PC-9 (cell line): ENCODE data around the gene ZCCHC14.

ENCODE experiments used
- EZH2 ChIP-seq: fragments of 200-600 bp; sonication (generic); IDR thresholded peaks from 2 replicates; pipeline ENCODE4 v1.8.0; 2017; ENCODE audit warnings: antibody characterized with exemption, low read depth
- TF ChIP-seq, protein P1 (sequence below): fragments of 200-600 bp; sonication (generic); conservative IDR thresholded peaks from 2 replicates; pipeline ENCODE4 v1.6.1; 2017; ENCODE audit warnings: mixed run types, antibody characterized with exemption, mild to moderate bottlenecking, moderate library complexity

DNA sequence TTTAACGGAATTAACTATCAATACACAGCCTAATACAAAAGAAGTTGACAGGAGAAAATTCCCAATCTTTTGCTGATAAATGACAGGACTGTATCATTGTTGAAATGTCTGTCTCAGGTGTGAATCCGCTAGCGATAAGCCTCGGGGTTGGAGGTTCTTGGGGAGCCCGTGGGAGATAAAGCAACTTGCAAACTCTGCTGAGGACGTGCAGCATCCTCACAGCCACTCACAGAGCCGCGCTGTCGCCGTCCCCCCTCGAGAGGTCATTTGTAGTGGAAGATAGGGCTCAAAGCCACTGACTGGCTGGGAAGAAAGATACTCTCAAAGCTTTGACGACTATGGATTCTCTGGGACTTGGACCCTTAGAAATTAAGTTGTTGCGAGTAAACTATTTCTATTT, 83.7 kb downstream of the ZCCHC14 start:
- TF ChIP-seq EZH2: no peak
- TF ChIP-seq, protein P1, sequence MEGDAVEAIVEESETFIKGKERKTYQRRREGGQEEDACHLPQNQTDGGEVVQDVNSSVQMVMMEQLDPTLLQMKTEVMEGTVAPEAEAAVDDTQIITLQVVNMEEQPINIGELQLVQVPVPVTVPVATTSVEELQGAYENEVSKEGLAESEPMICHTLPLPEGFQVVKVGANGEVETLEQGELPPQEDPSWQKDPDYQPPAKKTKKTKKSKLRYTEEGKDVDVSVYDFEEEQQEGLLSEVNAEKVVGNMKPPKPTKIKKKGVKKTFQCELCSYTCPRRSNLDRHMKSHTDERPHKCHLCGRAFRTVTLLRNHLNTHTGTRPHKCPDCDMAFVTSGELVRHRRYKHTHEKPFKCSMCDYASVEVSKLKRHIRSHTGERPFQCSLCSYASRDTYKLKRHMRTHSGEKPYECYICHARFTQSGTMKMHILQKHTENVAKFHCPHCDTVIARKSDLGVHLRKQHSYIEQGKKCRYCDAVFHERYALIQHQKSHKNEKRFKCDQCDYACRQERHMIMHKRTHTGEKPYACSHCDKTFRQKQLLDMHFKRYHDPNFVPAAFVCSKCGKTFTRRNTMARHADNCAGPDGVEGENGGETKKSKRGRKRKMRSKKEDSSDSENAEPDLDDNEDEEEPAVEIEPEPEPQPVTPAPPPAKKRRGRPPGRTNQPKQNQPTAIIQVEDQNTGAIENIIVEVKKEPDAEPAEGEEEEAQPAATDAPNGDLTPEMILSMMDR: no peak
